ENCODE data around the gene CABLES1.

DNA sequence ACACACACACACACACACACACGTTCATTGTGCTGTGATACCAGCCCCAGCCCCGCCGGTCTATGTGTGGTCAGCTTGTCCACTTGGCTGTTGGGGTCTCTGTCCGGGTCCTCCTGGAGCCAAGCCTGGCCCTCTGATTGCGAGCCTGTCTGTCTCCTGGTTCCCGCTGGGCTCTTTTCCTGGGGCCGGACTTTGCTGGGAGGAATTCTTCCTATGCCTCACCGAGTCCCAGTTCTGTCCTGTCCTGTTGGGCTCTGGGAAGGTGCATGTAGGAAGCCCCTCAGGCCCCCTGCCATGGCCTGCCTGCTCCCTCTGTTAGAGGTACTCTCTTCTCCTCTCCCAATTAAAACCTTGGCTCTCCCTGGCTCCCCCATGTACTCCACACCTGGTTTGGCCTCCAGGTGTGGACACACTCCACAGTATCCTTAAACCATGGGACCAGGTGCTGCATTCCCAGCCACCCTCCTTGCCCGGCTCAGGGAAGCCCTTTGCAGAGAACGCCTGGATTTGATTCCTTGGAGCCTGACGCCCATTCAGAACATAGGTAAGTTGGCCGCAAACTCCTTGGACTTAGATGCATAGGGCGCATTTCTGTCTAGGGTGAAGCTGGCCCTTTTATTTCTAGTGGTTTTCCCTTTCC lies 42.3 kb downstream of the CABLES1 start:
- no peak for TF ChIP-seq NFIC (IDR thresholded peaks at IDR 0.05; ENCODE audit: borderline replicate concordance)
- TF ChIP-seq SIN3A (IDR thresholded peaks at IDR 0.05; ENCODE audit: borderline replicate concordance, low read depth, low read length), result no peak
- no peak for TF ChIP-seq CTCF (IDR thresholded peaks at IDR 0.05)
